GM18907 (cell line): ENCODE data around the gene ZBTB16.

Experiments used
- ATAC-seq: cut with Tn5 transposase; IDR thresholded peaks from one replicate; pipeline ENCODE4 v1.9.1; 2021; ENCODE audit warnings: mild to moderate bottlenecking, moderate library complexity; ENCODE audit not compliant: unreplicated experiment

Gene ZBTB16

DNA sequence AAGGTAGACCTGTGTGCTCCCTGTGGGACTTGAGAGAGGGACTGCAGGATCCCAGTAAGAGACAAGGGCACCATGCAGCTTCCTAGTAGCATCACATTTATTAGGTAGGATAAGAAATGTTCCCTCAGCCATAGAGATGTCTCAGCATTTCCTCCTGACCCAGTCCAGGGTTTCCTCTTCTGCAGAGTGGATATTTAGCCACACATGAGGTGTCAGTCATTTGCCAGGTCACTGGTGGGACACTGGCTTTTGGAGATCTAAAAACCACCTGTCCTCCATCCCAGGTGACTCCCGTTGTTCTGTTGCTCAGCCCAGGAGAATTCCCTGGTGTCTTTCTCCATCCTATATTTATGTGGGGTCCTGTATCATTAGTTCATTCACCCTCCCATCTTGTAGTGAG is 119.1 kb downstream of the ZBTB16 start:
- no peak for ATAC-seq

- ATAC-seq: no peak
These were observed 119.9 kb downstream of the ZBTB16 start for GRCh38 chr11:114179234-114179941.

GRCh38 chr11:114180301-114181055 is 121.0 kb downstream of the ZBTB16 start:
- ATAC-seq: no peak

DNA sequence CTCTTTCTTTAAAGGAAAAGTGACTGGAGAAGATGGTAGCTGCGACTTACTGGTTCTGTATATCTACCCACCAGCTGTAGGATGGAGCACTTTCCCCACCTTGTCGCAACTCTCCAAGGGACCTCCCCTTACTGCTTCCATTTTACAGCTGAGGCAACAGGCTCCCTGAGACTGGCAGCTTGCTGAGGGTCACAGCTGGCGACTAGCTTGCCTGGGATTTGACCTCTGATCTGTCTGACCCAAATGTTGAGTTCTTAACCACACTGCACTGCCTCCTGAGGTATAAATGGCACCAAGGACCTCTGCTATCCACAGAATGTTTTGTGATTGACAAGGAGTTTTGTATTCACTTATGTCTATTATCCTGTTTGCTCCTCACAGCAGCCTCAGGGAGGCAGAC is 121.7 kb downstream of the ZBTB16 start:
- no peak for ATAC-seq

DNA sequence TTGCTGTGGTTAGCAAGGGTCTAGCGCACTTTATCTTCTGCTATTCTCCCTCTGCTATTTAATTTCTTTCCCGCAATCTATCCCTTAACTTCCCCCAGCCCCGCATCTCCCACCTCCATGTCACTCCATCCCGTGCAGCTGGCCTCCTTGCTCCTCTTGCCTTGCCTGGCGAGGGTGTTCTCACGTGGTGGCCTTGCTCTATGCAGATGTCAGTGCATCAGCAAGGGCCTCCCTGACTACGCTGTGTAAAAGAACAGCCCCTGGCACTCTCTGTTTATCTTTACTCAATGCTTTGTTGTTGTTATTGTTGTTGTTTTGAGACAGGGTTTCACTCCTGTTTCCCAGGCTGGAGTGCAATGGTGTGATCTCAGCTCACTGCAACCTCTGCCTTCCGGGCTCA is 122.2 kb downstream of the ZBTB16 start:
- no peak for ATAC-seq

- no peak for ATAC-seq
These were observed 123.0 kb downstream of the ZBTB16 start for GRCh38 chr11:114182471-114183043.

DNA sequence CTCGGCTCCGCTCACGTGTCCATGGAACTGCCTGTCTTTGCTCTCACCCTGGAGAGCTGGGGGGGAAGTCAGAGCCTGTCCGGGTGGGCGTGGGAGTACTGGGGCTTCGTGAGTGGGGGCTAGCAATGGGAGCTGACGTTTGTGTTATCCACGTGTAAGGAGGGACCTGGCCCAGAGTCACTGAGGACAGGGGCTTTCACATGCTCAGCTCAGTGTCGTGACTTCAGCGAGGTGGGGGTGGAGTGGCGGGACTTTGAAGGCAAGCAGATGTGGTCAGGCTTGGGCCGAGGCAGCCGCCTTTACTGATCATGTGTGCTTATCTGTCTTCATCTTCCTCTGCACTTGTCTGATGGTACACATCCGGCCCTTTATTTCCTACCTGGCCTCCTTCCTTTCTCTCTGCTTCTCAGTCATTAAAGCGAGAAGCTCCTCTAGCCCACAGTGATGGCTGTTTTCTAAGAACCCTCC is 123.6 kb downstream of the ZBTB16 start:
- no peak for ATAC-seq

DNA sequence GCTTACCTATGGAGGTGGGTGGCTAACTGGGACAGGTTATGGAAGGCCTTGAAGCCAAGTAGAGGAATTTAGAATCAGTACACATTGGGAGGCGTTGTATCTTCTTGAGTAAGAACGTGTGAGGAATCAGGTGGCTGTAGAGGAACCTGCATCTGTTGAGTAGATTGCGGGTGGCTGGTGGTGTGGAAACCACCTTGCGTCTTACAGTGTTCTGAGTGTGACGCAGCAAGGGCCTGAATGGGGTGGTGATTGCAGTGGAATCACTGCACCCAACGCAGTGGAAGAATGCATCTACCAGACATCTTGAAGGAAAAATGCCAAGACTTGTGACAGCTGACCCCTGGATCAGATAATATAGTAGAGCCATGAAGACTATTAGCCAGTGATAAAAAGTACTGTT is 125.9 kb downstream of the ZBTB16 start:
- no peak for ATAC-seq

DNA sequence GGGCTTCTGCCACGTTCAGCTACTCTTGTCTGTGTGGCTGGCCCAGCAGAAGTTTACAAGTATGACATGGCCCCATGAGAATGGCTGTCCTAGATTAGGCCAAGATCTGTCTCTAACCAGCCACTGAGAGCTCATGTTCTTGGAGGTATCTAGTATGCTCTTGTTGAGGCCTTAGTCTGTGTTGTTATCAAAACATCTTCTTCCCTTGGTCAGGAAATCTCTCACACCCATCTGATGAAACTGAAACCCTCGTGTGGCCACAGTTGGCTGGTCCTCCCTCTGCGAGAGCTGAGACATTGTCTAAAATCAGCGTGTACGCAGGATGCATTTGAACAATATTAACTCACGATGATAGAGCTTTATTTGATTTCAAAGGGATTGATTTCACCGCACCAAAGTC is 127.7 kb downstream of the ZBTB16 start:
- peak; percentile 59 for ATAC-seq

GRCh38 chr11:114188851-114189570 is 129.5 kb downstream of the ZBTB16 start:
- no peak for ATAC-seq

GRCh38 chr11:114190630-114191029 is 131.1 kb downstream of the ZBTB16 start:
- ATAC-seq: no peak

DNA sequence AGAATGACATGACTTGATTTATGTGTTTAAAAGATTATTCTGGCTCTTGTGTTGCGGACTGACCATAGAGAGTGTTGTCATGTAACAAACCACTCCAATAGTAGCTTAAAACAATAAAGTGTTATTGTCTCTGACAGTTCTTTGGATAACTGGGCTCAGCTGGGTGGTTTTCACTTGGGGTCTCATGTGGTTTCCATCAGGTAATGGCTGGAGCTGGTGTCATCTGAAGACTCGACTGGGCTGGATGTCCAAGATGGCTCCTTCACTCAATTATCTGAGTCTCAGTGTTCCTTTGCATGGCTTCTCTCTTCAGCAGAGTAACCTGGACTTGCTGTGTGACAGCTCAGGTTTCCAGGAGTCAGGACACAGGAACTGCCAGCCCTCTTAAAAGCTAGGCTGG is 132.4 kb downstream of the ZBTB16 start:
- ATAC-seq: no peak

- ATAC-seq: no peak
These were observed 133.4 kb downstream of the ZBTB16 start for GRCh38 chr11:114192841-114193389.

DNA sequence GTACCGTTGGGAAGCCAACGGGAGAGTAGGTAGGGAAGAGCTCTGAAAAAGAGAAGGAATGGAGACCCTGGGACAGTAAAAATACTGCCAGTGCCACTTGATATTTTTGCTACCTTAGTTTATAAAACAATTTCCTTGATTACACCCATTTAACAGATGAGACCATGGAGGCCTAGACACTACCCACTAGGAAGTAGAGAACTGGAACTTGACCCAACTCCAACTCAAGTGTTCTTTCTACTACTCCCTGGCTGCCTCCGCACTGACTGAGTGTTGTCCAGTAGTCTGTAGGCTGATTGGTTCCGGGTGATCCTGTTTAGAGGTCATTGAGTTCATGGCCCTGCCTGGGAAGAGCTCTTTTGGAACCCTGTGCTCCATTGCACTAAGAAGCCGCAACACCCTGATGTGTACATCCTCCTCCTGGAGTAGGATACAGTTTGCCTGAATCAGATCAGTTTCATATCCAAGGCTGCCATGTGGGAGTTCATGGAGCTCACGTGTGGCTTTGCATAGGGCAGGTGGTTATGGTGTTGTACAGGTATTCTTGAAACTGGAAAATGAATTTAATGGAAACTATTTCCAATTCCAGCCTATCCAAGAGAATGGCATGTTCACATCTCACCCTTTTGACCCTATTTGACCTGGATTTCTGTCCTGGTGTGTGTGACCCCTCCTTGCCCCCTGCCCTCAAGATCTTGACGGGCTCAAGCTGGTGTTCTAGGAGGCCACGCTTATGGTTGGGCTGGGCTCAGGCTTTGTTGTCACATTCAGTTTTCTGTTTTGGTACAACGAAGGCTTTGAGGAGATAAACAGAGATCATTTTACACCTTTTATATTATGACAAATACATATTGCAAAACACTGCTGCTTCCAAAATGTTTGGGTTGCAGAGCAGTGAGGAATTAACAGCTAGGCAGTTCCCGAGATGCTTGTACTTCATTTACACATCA is 134.5 kb downstream of the ZBTB16 start:
- no peak for ATAC-seq

DNA sequence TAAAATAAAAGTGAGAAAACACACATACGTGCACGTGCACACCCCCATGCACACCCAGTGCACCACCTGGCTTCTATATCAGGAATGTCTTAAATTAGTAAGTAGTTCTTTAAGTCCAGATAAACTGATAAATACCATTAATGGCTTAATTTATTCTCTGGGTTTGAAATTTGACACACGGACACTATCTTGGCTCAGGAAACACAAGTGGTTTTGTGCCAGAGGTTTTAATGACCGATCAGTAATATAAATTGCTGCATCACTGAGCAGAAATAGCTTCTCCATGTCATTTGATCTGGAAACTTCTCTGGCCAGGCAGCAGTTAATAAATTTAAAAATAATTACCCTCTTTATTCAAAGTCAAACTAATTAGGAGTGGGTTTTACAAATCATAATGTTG is 135.2 kb downstream of the ZBTB16 start:
- ATAC-seq: no peak

DNA sequence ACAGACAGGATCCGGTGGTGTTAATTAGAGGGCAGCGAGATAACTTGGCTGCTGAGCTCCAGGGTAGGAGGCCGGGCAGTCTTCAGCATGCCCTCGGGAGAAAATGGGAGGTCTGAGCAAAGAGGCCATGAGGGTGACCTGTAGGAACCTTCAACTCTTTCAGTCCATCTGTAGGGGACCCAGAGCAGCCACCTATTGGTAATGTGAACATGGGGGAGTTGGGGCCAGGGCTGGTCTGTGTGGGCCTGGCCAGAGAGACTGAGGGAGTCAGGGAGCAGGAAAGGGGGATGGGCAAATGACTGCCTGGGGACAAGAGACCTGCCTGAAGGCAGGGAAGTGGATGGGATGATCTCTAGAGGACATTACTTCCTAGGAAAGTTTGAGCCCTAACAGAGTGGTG is 135.6 kb downstream of the ZBTB16 start:
- no peak for ATAC-seq

- ATAC-seq: no peak
These were observed 136.6 kb downstream of the ZBTB16 start for GRCh38 chr11:114195981-114196731.

- no peak for ATAC-seq
These were observed 137.6 kb downstream of the ZBTB16 start for GRCh38 chr11:114196997-114197703.
